IMR-90 (cell line): ENCODE measurements around the gene VDR.

Source experiments
- CEBPB ChIP-seq: IDR thresholded peaks from 2 replicates; pipeline ENCODE4 v1.6.1; 2012; ENCODE audit warnings: low read depth, low read length, improper control_type of control experiment
- CHD1 ChIP-seq: IDR thresholded peaks from 2 replicates; pipeline ENCODE4 v1.6.1; 2012; ENCODE audit warnings: low read depth, low read length, improper control_type of control experiment
- CTCF ChIP-seq: conservative IDR thresholded peaks from 2 replicates; pipeline ENCODE4 v1.5.1; 2012; ENCODE audit warnings: mild to moderate bottlenecking, low read depth, low read length, improper control_type of control experiment
- ELK1 ChIP-seq: fragments of 150-350 bp; IDR thresholded peaks from 2 replicates; pipeline ENCODE4 v1.6.1; 2016; ENCODE audit warnings: low read depth, mild to moderate bottlenecking, low read length, moderate library complexity, borderline replicate concordance
- MAFK ChIP-seq: IDR thresholded peaks from 2 replicates; pipeline ENCODE4 v1.6.1; 2012; ENCODE audit warnings: low read depth, low read length, improper control_type of control experiment
- MAZ ChIP-seq: IDR thresholded peaks from 2 replicates; pipeline ENCODE4 v1.6.1; 2012; ENCODE audit warnings: low read depth, mild to moderate bottlenecking, low read length, improper control_type of control experiment, moderate library complexity, borderline replicate concordance
- MXI1 ChIP-seq: IDR thresholded peaks from 2 replicates; pipeline ENCODE4 v1.6.1; 2012; ENCODE audit warnings: low read depth, mild to moderate bottlenecking, low read length, moderate library complexity, borderline replicate concordance
- NFE2L2 ChIP-seq: fragments of 150-350 bp; IDR thresholded peaks from 2 replicates; pipeline ENCODE4 v1.6.1; 2016; ENCODE audit warnings: low read depth, mild to moderate bottlenecking, low read length
- POLR2A ChIP-seq: IDR thresholded peaks from 2 replicates; pipeline ENCODE4 v1.6.1; 2012; ENCODE audit warnings: mild to moderate bottlenecking, low read depth, low read length
- RAD21 ChIP-seq: IDR thresholded peaks from 2 replicates; pipeline ENCODE4 v1.6.1; 2012; ENCODE audit warnings: low read length, improper control_type of control experiment
- RCOR1 ChIP-seq: IDR thresholded peaks from 2 replicates; pipeline ENCODE4 v1.6.1; 2012; ENCODE audit warnings: mild to moderate bottlenecking, low read length, improper control_type of control experiment; ENCODE audit not compliant: insufficient replicate concordance
- RFX5 ChIP-seq: IDR thresholded peaks from 2 replicates; pipeline ENCODE4 v1.8.0; 2012; ENCODE audit warnings: low read depth, mild to moderate bottlenecking, low read length, moderate library complexity
- SMC3 ChIP-seq: fragments of 150-350 bp; IDR thresholded peaks from 2 replicates; pipeline ENCODE4 v1.6.1; 2016; ENCODE audit warnings: low read depth, mild to moderate bottlenecking, antibody characterized with exemption, low read length, moderate library complexity
- USF2 ChIP-seq: fragments of 150-350 bp; IDR thresholded peaks from 2 replicates; pipeline ENCODE4 v1.6.1; 2017; ENCODE audit warnings: mild to moderate bottlenecking, antibody characterized with exemption, low read length, low read depth

- no peak for TF ChIP-seq RFX5
- no peak for TF ChIP-seq CTCF
- no peak for TF ChIP-seq POLR2A
- no peak for TF ChIP-seq RAD21
- TF ChIP-seq MAZ, result no peak
- TF ChIP-seq ELK1, result no peak
- TF ChIP-seq RCOR1, result no peak
- no peak for TF ChIP-seq MXI1
- TF ChIP-seq MAFK, result no peak
- TF ChIP-seq USF2, result no peak
- no peak for TF ChIP-seq SMC3
- no peak for TF ChIP-seq CHD1
- 0 out of 2 replicates have a peak, but pooled peaks have one; percentile 32 for TF ChIP-seq CEBPB
- no peak for TF ChIP-seq NFE2L2
These were observed 5.7 kb upstream of the VDR start for GRCh38 chr12:47910486-47910885.
